Effector CD8-positive, alpha-beta T cell (primary cell): Measurements from ENCODE around the gene VTI1A.
"Not testable (repeated sequence)": the region's sequence is repeated elsewhere in the genome, so short reads cannot be mapped to it uniquely, and the experiment has no call there.

Experiments
- DNase-seq: peaks from one replicate; lab custom pipeline; 2025; lab: John Stamatoyannopoulos, UW

The VTI1A gene

DNA sequence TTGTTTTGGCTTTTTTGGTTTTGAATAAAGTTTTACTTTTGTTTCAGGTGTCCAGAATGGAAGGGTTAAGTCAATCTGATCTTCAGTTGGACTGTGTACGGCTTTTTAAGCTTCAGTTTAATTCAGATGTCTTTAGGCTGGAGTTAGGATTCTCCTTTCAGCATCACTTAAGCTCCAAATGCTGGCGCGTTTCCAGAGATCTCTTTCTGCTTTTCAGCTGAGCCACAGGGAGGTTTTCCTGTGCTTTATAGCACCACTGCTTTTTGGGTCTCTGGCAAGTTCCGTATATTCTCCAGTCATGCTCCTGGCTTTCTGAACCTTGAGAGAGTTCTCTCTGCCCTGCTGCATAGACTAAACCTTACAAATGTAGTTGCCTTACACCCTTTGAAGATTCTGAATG, 60.0 kb downstream of the VTI1A start:
- no peak for DNase-seq

DNA sequence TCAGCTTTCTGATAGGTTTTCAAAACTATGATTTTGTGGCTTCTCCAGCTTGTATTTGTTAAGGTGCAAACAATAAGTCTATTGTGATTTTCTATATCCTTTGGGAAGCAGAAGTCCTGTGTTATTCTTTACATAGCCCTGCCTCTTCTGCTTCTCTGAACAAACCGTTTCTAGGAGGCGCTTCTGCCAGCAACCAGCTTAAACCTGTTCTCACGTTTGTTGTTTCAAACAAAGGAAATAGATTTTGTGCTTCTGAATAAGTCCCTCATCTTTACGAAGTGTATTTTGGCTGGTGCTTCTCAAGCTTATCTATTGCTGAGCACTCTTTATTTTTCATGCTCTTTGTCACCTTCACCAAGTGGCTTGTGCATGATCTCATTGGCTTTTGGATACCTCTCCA, 61.0 kb downstream of the VTI1A start:
- DNase-seq = no peak

DNA sequence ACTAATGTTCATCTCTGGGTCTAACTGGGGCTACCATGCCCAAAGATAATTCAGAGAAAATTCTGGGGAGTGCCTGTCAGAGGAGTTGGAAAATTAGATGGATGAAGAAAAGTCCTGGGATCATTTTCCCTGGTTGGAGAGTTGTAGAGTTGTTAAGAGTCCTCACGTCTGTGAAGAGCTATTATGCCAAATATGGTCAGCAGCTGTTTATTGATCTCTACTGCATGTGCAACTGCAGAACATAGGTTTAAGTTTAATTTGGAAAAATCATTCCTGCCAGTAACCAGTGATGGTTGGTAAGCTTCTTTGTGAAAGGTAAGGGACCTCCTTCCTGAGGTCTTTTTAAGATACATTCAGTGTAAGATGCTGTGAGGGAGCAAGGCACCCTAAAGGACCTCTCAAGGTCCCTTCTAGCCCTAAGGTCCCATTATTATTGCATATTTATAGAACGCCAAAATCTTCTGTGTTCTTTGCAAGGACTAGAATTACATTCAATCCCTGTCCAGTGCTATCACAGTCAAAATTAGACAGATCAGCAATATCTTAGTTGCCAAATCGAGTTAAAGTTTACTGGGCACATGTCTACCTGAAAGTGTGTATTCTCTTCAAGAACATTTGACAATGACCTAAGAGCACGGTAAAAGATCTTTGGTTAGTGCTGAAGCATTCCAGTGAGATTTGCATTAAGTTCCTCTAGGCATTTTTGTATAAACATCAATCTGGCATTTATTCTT, 62.7 kb downstream of the VTI1A start:
- DNase-seq = no peak

DNA sequence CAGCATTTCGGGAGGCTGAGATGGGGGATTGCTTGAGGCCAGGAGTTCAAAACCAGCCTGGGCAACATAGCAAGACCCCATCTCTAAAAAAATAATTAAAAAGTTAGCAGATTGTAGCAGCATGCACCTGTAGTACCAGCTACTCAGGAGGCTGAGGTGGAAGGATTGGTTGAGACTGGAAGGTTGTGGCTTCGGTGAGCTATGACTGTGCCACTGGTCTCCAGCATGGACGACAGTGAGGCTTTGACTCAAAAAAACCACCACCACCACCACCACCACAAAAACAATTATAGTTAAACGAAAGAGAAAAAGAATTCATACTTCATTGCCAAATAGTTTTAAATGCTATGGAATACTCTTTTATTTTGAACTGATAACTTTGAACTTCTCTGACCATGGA, 63.4 kb downstream of the VTI1A start:
- no peak for DNase-seq

DNA sequence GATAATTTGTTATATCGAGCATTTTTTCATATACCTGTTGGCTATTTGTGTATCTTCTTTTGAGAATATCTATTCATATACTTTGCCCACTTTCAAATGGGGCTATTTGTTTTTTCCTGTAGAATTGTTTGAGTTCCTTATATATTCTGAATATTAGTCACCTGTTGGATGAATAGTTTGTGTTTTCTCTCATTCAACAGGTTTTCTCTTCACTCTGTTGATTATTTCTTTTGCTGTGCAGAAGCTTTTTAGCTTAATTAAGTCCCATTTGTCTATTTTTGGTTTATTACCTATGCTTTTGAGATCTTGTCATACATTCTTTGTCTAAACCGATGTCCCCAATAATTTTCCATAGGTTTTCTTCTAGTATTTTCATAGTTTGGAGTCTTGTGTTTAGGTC, 65.3 kb downstream of the VTI1A start:
- DNase-seq = no peak

DNA sequence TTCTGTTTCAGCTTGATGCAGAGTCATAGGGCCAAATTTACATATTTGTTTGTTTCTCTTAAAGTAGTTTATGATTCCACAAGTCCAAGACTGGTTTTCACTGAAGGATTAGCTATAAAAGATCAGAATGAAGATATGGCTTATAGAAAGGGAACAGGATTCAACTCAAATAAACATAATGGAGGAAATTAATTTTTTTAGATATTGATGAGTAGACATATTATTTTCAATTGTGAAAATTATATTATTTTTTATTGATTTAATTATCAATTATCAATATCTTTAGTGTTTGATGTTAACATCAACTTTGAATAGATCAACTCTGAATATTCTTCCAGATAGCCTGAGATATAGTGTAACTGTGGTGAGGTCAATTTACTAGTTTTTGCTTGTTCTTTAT, 68.1 kb downstream of the VTI1A start:
- DNase-seq = no peak

DNA sequence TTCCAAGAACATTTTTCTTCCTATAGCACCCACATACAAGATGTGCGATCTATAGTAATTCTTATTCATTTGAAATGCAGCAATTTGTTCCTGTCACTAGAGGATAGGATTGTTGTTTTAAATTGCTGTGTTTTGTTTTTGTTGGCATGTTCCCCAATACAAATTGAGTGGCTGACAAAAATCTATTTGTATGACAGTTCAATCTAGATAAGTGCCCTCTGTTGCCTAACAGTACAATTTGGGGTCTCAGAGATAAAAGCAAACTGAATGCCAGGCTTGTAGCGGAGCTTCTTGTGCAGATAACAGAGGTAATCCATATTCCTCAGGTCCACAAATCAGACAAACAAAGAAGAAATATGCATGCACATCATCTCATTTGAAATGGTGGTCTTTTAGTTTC, 68.8 kb downstream of the VTI1A start:
- DNase-seq = no peak

DNA sequence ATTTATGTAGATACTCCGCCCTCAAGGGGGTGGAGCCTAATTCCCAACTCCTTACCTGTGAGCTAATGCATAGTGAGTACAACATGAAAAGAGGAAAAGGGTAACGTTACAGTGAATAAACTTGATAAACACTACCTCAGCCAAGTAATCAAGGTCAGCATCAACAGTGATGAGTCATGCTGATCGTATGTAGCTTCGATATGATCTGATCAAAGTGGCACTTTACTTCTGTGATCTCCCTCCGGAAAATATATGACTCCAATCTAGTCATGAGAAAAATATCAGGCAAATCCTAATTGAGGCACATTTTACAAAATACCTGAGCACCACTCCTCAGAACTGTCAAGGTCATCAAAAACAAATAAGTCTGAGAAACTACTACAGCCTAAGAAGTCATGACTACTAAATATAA, 70.4 kb downstream of the VTI1A start:
- DNase-seq = no peak

DNA sequence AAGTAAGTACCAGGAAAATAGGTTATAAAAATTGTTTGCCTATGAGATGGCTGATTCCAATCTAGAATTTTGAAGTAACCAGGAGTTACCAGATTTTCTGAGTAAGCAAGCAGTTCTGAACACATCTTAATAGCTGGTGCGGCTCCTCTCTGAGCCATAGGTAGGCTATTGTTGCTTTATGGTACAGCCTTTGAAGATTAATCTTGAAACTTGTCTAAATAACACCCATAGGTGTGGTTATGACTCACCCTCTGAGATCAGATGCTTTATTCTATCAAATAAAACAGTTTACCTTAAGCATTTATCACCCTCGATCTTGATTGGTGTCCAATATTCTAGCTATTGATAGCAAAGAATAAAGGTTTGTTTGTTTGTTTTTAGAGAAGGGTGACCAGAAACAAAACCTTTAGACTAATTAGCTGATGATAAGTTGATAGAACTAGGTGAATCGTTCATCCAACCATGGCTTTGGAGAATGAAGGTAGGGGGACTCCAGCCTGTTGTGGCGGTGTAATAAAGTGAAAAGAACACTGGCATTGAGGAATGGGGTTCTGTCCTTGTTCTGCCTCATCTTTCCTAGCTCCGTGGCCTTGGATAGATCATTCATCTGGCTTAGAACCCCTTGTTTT, 72.2 kb downstream of the VTI1A start:
- DNase-seq = no peak

DNA sequence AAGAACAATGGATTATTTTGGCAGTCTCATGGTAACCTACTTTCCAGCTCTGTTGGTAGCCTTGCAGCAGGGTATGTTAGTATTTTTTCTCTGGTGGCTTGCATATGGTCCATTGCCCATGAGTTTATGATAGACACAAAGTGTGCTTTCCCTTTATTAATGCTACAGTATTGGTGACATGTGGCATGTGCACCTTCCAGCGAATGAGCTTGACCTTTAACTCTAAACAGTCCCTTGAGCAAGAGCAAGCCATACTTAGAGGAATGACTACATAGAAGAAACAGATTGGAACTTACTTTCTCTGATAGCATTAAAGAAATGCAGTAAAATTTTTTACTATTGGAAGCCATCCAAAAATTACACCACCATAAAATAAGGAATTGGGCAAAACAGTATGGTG, 73.9 kb downstream of the VTI1A start:
- no peak for DNase-seq

DNA sequence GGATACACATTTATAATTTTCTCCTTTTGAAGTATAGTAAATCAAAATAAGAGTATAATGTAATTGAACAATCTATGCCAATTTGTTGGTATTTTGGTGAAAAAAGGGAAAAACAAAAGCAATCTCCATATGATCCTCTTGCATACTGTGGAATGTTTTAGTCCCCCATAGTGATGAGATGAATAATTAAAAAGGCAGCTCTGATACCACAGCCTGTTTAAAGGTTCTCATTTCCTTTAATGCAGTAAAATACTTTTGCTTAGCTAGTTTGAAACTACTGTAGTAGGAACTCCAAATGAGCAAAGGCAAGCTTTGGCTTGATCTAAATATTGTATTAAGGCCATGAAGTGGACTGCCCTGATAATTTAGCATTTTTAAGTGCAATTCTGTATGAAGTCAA, 77.6 kb downstream of the VTI1A start:
- DNase-seq = no peak

DNA sequence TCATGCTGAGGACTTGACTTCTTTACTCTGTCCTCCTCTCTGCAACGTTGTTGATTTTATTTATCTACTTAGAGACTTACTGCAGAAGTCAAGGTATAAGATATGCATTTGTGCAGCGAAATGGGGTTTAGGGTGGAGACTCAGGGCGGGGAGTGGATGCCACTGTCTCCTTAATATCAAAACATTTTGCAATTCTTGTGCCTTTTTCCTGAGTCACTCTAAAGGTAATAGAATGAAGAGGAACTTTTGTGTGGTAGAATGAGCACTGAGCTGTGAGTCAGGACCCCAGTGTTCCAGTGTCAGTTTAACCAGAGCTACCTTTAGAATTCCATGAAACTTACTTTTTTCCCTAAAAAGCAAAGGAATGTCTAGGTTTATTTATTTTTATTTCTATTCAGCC, 78.2 kb downstream of the VTI1A start:
- no peak for DNase-seq

DNA sequence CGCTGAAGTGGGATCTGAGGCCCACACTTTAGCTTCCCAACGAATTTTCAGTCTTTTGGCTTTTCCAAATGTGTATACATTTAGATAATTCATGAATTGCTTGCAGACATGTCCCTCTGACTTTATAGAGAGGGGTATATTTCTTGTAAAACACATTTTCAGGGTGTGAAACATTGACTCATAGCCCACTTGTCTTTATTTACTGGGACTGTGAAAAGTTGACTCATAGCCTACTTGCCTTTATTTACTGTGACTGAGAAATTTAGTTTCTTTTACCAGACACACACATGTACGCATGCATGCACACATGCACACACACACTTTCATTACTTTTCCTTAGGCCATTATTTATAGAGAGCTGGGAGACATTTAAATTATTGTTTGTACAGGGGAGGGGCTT, 79.1 kb downstream of the VTI1A start:
- no peak for DNase-seq

DNA sequence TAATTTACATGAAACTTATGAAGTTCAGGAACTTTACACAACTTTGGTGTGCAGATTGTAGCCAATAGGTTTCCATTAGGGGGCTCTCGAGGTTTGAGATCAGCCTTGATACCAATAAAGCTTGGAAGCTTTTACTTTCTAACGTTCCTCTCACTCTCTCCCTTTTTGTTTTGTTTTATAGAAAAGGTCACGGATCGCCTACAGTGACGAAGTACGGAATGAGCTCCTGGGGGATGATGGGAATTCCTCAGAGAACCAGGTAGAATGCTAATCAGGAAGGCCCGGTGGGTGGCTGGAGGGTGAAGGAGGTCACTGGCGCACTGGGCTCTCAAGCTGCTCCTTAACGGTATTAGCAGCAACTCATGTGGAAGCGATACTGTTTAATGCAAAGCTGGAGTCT, 79.9 kb downstream of the VTI1A start:
- DNase-seq = no peak

DNA sequence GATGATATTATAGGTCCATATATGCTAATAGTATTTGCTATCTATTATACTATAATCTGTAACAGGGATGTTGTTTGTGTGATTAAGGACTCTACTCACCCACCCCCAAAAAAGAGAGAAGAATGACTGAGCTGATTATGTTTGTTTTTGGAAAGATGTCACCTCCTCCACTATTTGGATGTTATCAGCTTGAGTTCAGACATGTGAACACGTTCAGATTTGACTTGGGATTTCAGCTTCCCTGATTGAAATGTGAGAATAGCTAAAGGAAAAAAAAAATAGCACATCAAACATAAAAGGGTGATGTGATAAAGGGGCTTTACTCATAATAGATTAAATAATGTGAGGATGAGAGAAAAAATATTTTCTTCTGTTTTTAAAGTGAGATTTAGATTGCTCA, 81.2 kb downstream of the VTI1A start:
- no peak for DNase-seq

DNA sequence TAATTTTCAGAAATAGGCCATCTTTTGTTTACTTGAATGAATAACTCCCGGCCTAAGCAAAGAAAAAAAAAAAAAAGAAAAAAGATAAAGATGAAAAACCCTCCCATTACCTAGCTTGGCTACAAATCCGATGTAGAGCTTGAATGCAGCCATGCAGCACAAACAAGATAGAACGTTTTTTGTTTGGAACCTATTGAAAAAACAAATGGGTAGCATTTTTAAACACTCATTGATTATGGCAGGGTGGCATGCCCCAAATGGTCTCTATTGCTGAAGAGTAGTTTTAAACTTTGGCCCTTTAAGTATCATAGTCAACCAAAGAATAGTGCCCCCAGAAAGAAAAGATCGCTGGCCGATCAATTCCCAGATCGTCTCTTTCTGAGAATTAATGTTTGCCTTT, 84.4 kb downstream of the VTI1A start:
- no peak for DNase-seq

DNA sequence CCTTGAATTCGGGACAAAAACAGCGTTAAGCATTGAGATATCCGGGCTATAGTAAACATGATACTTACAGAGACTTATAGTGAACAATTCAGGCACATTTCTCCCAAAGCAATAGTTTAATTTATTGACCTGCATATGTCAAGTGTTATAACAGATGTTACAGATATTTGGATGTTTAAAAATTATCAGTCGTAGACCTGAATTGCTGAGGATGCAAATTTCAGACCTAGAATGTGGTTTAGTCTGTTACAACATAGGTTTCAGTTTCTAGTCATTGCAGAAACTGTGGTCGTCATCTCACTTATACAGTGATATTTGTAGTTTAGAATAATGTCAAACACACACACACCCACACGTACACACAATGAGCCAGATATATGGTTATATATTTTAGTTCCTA, 85.2 kb downstream of the VTI1A start:
- no peak for DNase-seq

DNA sequence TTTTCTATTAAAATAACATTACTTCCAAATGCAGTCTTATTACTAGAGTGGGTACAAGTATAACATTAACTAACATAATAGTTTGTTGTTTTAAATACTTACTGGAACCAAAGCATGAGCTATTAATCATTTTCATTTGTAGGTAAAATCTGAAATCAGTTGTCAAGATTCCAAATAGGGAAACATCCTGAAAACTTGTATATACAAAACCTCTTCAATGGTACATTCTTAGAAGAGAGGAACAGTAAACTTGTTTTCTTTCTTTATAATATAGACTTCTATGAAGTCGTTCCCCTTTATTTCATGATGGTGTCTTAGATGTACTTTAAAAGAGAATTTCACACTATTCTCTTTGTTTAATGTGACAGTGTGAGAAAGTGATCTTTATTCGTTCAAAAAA, 85.9 kb downstream of the VTI1A start:
- no peak for DNase-seq

DNA sequence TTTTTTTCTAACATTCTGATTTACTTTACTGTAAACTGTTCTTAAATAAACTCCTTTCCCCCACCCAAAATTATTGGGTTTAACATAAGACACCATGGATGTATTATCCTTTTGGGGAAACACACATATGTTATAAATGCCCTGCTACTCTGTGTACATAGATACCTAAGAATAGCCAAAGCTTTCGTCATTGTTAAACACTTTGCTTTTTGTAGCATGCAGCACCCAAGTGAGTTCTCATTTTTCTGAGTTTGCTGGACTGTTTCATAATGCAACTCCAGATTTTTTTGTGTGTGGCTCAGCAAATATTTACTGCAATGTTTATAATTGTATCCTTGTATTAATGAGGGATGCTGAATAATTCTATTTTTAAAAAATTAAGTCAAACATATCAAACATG, 86.9 kb downstream of the VTI1A start:
- DNase-seq = no peak

DNA sequence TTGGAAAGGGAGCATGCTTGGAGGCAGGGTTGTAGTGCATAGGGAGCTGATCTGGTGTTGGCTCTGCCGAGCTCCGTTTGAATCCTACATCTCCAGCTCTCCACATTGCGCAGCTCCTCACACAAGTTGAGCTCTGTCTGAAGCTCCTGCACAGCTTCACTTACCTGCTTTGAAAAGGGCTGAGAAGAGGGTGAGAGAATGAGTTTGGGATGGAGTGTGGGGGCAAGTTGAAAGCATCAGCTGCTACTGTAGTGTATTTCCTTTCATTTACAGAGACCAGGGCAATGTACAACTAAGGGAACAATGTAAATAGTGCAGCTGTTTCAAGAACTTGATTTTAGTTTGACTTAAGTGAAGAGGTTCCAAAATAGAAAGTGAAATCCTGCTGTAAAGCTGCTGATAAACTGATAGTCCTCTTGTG, 88.5 kb downstream of the VTI1A start:
- no peak for DNase-seq

DNA sequence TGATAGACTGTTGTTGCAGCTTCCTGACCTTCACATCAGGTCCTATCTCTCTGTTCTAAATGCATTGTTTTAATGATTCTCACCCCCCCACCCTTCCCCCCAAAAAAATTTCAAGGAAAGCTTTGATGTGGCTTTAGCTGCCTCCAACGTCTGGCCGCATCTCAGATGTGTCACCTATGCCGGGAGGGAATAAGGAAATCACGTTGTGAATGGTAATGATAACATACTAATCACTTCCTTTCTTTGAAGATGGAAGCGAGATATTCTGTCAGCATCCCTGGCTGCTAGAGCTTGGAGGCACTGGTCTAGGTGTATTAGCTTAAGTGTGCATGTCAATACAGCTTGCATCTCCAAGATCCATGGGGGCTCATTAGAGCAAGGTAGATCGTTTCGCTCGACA, 89.6 kb downstream of the VTI1A start:
- no peak for DNase-seq

DNA sequence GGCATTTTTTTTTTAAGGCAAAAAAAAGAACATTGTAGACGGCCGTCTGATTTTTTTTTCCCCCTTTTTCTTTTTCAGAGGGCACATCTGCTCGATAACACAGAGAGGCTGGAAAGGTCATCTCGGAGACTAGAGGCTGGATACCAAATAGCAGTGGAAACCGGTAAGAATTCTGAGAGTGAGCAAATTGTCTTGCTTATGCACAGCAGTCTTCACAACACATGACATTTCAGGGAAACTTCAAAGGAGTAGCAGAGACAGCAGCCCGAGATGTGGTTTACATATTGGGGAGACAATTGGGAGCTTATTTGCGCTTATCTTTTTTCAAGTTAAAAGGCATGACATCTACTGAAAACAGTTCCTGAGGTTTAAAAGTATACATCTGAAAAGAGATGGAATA, 91.2 kb downstream of the VTI1A start:
- no peak for DNase-seq

DNA sequence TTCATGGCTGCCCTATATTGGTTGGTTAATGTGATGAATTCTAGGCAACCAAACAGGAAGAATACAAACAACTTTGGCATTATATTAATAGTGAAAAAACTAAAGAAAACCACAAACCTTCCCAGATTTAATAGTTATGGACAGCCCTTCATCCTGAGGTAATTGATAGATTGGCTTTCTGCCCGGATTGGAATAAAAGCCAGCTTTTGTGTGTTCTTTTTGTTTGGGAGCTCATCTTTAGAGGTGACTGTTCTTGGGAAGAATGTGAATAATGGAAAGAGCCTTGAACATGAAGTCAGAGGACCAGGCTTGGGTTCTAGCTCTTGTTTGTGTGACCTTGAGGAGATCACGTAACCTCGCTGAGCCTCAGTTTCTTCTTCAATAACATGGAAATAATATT, 92.3 kb downstream of the VTI1A start:
- DNase-seq = no peak

DNA sequence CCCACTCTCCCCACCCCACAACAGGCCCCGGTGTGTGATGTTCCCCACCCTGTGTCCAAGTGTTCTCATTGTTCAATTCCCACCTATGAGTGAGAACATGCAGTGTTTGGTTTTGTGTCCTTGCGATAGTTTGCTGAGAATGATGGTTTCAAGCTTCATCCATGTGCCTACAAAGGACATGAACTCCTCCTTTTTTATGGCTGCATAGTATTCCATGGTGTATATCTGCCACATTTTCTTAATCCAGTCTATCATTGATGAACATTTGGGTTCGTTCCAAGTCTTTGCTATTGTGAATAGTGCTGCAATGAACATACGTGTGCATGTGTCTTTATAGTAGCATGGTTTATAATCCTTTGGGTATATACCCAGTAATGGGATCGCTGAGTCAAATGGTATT, 95.8 kb downstream of the VTI1A start:
- not testable (repeated sequence) for DNase-seq
